HEK293 (cell line): ENCODE results near the gene NOP10.
"Not testable (repeated sequence)": the region's sequence is repeated elsewhere in the genome, so short reads cannot be mapped to it uniquely, and the experiment has no call there.

Experiments
- CTCF ChIA-PET: fragments of 350-600 bp; formaldehyde crosslinking; extraction: SDS; loops from one replicate; lab custom pipeline; 2021; ENCODE audit warnings: antibody characterized with exemption; lab: Yijun Ruan, JAX
- POLR2A ChIA-PET: fragments of 300-600 bp; formaldehyde crosslinking; extraction: SDS; loops from one replicate; lab custom pipeline; 2020; ENCODE audit warnings: antibody characterized with exemption, inconsistent platforms; lab: Yijun Ruan, JAX
- H3K27ac ChIP-seq: fragments of 200-500 bp; sonication (Bioruptor generic); 2 replicates; pipeline ENCODE4 v1.5.1; 2014; ENCODE audit warnings: low read depth, low read length, control low read depth, inconsistent platforms; ENCODE audit errors: extremely low read depth
- H3K36me3 ChIP-seq, 2 experiments: fragments of 200-500 bp in 1 of 2; sonication (Bioruptor generic) in 1 of 2; 1 replicate in 1 of 2; 2 replicates in 1 of 2; pipeline ENCODE4 v1.5.1; 2014 to 2017; ENCODE audit warnings: inconsistent platforms in 2 of 2, low read length in 2 of 2; ENCODE audit not compliant: control insufficient read depth in 2 of 2, insufficient read depth in 1 of 2
- H3K4me1 ChIP-seq: fragments of 200-500 bp; sonication (Bioruptor generic); 2 replicates; pipeline ENCODE4 v1.5.1; 2014; ENCODE audit warnings: mild to moderate bottlenecking, low read length, inconsistent platforms; ENCODE audit not compliant: control insufficient read depth, insufficient read depth
- H3K4me3 ChIP-seq: 2 replicates; pipeline ENCODE4 v1.5.1; 2011; ENCODE audit warnings: low read depth, mild to moderate bottlenecking, control low read depth, low read length, moderate library complexity
- H3K9me3 ChIP-seq: fragments of 200-500 bp; sonication (Bioruptor generic); 2 replicates; pipeline ENCODE4 v1.5.1; 2014; ENCODE audit warnings: low read depth, low read length, inconsistent platforms; ENCODE audit not compliant: control insufficient read depth, insufficient read depth
- KLF16 ChIP-seq: fragments of 450-650 bp; formaldehyde crosslinking; IDR thresholded peaks from 2 replicates; pipeline ENCODE4 v1.5.1; 2017; ENCODE audit warnings: missing biosample characterization, missing genetic modification characterization
- KLF7 ChIP-seq: fragments of 450-650 bp; formaldehyde crosslinking; IDR thresholded peaks from 2 replicates; pipeline ENCODE4 v1.5.1; 2016; ENCODE audit warnings: missing biosample characterization, missing genetic modification characterization, borderline replicate concordance
- MEIS1 ChIP-seq: sonication (generic); formaldehyde crosslinking; IDR thresholded peaks from 2 replicates; pipeline ENCODE4 v1.8.1; 2022; ENCODE audit warnings: missing genetic modification reagents, mild to moderate bottlenecking, borderline replicate concordance
- OVOL3 ChIP-seq: fragments of 450-650 bp; formaldehyde crosslinking; IDR thresholded peaks from 2 replicates; pipeline ENCODE4 v1.5.1; 2016; ENCODE audit warnings: missing biosample characterization, missing genetic modification characterization
- SETDB1 ChIP-seq: IDR thresholded peaks from one replicate; pipeline ENCODE4 v1.6.1; 2017; ENCODE audit warnings: mild to moderate bottlenecking, low read length, moderate library complexity, mixed read lengths; ENCODE audit not compliant: insufficient read length
- TCF7L2 ChIP-seq: IDR thresholded peaks from 2 replicates; pipeline ENCODE4 v1.6.1; 2011; ENCODE audit warnings: low read depth, mild to moderate bottlenecking, inconsistent platforms, low read length, moderate library complexity, borderline replicate concordance
- YY1 ChIP-seq: fragments of 450-650 bp; formaldehyde crosslinking; IDR thresholded peaks from 2 replicates; pipeline ENCODE4 v1.5.1; 2018; ENCODE audit warnings: missing biosample characterization, missing genetic modification characterization
- ZBTB1 ChIP-seq: fragments of 450-650 bp; formaldehyde crosslinking; IDR thresholded peaks from 2 replicates; pipeline ENCODE4 v1.5.1; 2016; ENCODE audit warnings: missing biosample characterization, missing genetic modification characterization
- ZNF133 ChIP-seq: fragments of 450-650 bp; formaldehyde crosslinking; IDR thresholded peaks from 2 replicates; pipeline ENCODE4 v1.5.1; 2016; ENCODE audit warnings: missing biosample characterization, missing genetic modification characterization
- ZNF169 ChIP-seq: fragments of 450-650 bp; formaldehyde crosslinking; IDR thresholded peaks from 2 replicates; pipeline ENCODE4 v1.5.1; 2016; ENCODE audit warnings: missing biosample characterization, missing genetic modification characterization
- ZNF174 ChIP-seq: fragments of 450-650 bp; formaldehyde crosslinking; IDR thresholded peaks from 2 replicates; pipeline ENCODE4 v1.5.0; 2017; ENCODE audit warnings: missing biosample characterization, mild to moderate bottlenecking, missing genetic modification characterization
- ZNF2 ChIP-seq: fragments of 450-650 bp; formaldehyde crosslinking; IDR thresholded peaks from 2 replicates; pipeline ENCODE4 v1.5.1; 2016; ENCODE audit warnings: missing biosample characterization, missing genetic modification characterization
- ZNF24 ChIP-seq: fragments of 450-650 bp; formaldehyde crosslinking; IDR thresholded peaks from 2 replicates; pipeline ENCODE4 v1.5.1; 2016; ENCODE audit warnings: missing biosample characterization, missing genetic modification characterization
- ZNF37A ChIP-seq: fragments of 450-650 bp; IDR thresholded peaks from 2 replicates; pipeline ENCODE4 v1.5.1; 2018; ENCODE audit warnings: missing biosample characterization, missing genetic modification characterization
- ZNF416 ChIP-seq: fragments of 450-650 bp; formaldehyde crosslinking; IDR thresholded peaks from 2 replicates; pipeline ENCODE4 v1.5.1; 2016; ENCODE audit warnings: missing biosample characterization, missing genetic modification characterization
- ZNF548 ChIP-seq: fragments of 450-650 bp; formaldehyde crosslinking; IDR thresholded peaks from 2 replicates; pipeline ENCODE4 v1.5.1; 2016; ENCODE audit warnings: missing biosample characterization, missing genetic modification characterization
- ZNF549 ChIP-seq: fragments of 450-650 bp; IDR thresholded peaks from 2 replicates; pipeline ENCODE4 v1.5.1; 2018; ENCODE audit warnings: missing biosample characterization, missing genetic modification characterization, mild to moderate bottlenecking, inconsistent platforms, moderate library complexity
- ZNF555 ChIP-seq: fragments of 450-650 bp; formaldehyde crosslinking; conservative IDR thresholded peaks from 2 replicates; pipeline ENCODE4 v1.5.1; 2017; ENCODE audit warnings: missing biosample characterization, mild to moderate bottlenecking, missing genetic modification characterization, inconsistent platforms
- ZNF776 ChIP-seq: fragments of 450-650 bp; formaldehyde crosslinking; IDR thresholded peaks from 2 replicates; pipeline ENCODE4 v1.5.0; 2017; ENCODE audit warnings: missing biosample characterization, missing genetic modification characterization, borderline replicate concordance
- ZNF791 ChIP-seq: fragments of 450-650 bp; formaldehyde crosslinking; IDR thresholded peaks from 2 replicates; pipeline ENCODE4 v1.5.1; 2016; ENCODE audit warnings: missing biosample characterization, missing genetic modification characterization
- ZSCAN18 ChIP-seq: fragments of 450-650 bp; formaldehyde crosslinking; IDR thresholded peaks from 2 replicates; pipeline ENCODE4 v1.5.1; 2016; ENCODE audit warnings: missing biosample characterization, missing genetic modification characterization
- TF ChIP-seq, protein P1 (sequence below): fragments of 450-650 bp; formaldehyde crosslinking; IDR thresholded peaks from 2 replicates; pipeline ENCODE4 v1.5.1; 2017; ENCODE audit warnings: missing biosample characterization, missing genetic modification characterization

Gene NOP10

GRCh38 chr15:34353627-34354026, 10.7 kb upstream of the NOP10 start:
- Histone ChIP-seq H3K27ac (no peak overlapping the region), H3K9me3 (no peaks in the 10 kb centered on the region), H3K4me1 (no peaks in the 10 kb centered on the region), H3K4me3 (no peak overlapping the region), H3K36me3 (peaks cover 0 to 3% of the 10 kb centered on the region in 2 experiments; a peak in 1 of 3 replicates)
- POLR2A ChIA-PET = no interaction called here
- TF ChIP-seq ZNF776 (tag by site-specific recombination) (no peak), ZNF791 (tag by site-specific recombination) (no peak), ZNF549 (tag by site-specific recombination) (no peak), ZNF169 (tag by site-specific recombination) (no peak), ZSCAN18 (no peak), ZNF133 (tag by site-specific recombination) (no peak), TCF7L2 (no peak), KLF16 (no peak)
- TF ChIP-seq, protein P1, sequence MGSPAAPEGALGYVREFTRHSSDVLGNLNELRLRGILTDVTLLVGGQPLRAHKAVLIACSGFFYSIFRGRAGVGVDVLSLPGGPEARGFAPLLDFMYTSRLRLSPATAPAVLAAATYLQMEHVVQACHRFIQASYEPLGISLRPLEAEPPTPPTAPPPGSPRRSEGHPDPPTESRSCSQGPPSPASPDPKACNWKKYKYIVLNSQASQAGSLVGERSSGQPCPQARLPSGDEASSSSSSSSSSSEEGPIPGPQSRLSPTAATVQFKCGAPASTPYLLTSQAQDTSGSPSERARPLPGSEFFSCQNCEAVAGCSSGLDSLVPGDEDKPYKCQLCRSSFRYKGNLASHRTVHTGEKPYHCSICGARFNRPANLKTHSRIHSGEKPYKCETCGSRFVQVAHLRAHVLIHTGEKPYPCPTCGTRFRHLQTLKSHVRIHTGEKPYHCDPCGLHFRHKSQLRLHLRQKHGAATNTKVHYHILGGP (tag by site-specific recombination) = no peak
- CTCF ChIA-PET = no interaction called here

DNA sequence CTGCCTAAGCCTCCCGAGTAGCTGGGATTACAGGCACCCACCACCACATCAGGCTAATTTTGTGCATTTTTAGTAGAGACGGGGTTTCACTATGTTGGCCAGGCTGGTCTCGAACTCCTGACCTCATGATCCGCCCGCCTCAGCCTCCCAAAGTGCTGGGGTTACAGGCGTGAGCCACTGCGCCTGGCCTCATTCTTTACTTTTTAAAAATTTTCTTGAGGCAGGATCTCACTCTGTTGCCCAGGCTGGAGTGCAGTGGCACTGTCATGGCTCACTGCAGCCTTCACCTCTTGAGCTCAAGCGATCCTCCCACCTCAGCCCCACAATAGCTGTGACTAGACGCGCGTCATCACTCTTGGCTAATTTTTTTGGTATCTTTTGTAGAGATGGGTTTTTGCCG, 10.1 kb upstream of the NOP10 start:
- H3K36me3 ChIP-seq, CTCF ChIA-PET, H3K4me3 ChIP-seq, H3K27ac ChIP-seq, H3K4me1 ChIP-seq, POLR2A ChIA-PET, H3K9me3 ChIP-seq: not testable (repeated sequence)

DNA sequence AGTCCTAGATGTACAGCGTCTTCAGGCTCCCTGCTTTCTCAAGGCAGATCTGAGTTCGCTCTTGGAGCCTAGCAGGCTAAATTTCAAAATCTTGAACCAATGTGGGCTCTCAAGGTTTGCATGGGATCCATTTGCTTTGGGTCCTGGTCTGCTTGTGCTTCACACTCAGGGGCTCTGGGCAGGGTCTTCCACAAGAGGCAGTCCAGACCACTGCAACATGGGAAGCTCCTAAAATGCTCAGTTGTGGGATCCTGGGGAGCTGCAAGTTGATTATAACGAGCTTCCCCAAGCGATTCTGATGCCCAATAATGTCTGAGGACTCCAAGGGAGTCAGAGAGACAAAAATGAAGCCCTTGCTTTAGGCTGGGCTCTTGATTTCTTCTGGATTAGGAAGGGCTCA, 6.8 kb upstream of the NOP10 start:
- ChIA-PET POLR2A (no interaction called here), CTCF (interaction anchor here (0.6 to 0.9 kb wide), 2 partner anchors 19 to 108 kb away, joined by 3 read pairs; no protein-coding TSS in a partner anchor)
- Histone ChIP-seq H3K4me1 (no peaks in the 10 kb centered on the region), H3K4me3 (no peak overlapping the region), H3K27ac (no peak overlapping the region), H3K36me3 (no peaks in the 10 kb centered on the region), H3K9me3 (no peaks in the 10 kb centered on the region)
- TF ChIP-seq MEIS1 (CRISPR knock-in tag) (no peak), ZNF37A (tag by site-specific recombination) (no peak), ZBTB1 (tag by site-specific recombination) (no peak), ZNF791 (tag by site-specific recombination) (no peak), ZNF548 (tag by site-specific recombination) (no peak), KLF16 (no peak), ZNF24 (tag by site-specific recombination) (no peak), ZNF2 (tag by site-specific recombination) (no peak), ZNF555 (tag by site-specific recombination) (no peak), OVOL3 (tag by site-specific recombination) (no peak), KLF7 (tag by site-specific recombination) (no peak), ZNF416 (tag by site-specific recombination) (no peak), YY1 (tag by site-specific recombination) (no peak), SETDB1 (no peak), ZNF174 (no peak)
